ENCODE measurements around the gene CHCHD3. TPM values are rescaled to one million over a fixed set of nuclear protein-coding genes. Genes with fewer than 3 reads are reported as not detected.

CHCHD3 gene
- total RNA-seq, 2 experiments from 2014 or later: 21.6 to 21.7 TPM

DNA sequence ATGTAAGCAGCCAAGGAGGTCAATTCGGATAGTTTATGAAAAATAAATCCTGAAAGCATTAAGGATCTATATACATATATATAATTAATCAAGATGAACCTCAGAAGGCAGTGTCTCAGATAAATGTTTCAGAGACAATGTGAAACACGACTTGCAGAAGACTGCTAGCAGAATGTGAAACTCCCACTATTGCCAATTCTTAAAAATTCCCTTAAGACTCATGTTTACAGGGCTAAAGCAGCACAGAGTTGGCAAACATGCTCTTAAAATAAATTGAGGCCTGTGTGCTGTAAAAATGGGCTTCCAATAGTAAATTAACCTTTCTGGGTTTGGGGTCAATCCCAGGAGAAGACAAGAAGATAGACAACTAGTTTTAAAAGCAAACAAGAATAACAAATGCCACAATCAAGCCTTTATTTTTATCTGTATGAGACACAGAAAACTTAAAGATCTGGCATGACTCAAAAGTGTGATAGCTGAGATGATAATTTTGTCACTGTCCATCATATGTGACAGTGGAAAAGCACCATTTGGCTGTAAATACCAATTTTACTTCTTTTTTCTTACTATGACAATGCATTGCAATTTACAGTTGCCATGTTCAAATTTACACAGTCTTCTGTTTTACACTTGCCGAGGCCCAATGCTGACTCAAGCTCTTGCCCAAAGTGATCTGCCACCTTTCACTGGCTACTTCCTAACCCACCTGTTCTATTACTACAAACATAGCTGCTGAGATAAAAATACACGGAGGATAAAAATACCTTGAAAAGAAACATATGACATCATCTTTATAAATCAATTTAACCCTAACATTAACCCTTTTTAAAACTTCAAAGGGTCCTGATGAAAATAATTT is 78.6 kb downstream of the CHCHD3 start:
- Mint-ChIP-seq H3K36me3 (ENCODE audit: low read depth) (peaks cover 28% of the 10 kb centered on the region), H3K27me3 (no peaks in the 10 kb centered on the region), H3K4me1 (ENCODE audit: low read depth) (peaks cover 42% of the 10 kb centered on the region), H3K9me3 (peaks cover 6% of the 10 kb centered on the region), H3K4me3 (no peak overlapping the region), H3K27ac (no peak overlapping the region)
- Histone ChIP-seq H3K4me3 (ENCODE audit: low read length) (no peak overlapping the region), H3K9me3 (ENCODE audit: control insufficient read depth in 1 of 2, insufficient read depth in 1 of 2, low read length in 2 of 2) (peaks cover 0 to 9% of the 10 kb centered on the region in 2 experiments), H3K27me3 (ENCODE audit: control insufficient read depth in 1 of 2, insufficient read depth in 2 of 2, low read length in 2 of 2) (no peaks in the 10 kb centered on the region), H3K36me3 (ENCODE audit: insufficient read depth, low read length) (no peaks in the 10 kb centered on the region), H3K4me1 (ENCODE audit: insufficient read depth, low read length) (no peaks in the 10 kb centered on the region), H3K27ac (ENCODE audit: low read depth in 1 of 2, low read length in 2 of 2) (no peak overlapping the region)
- TF ChIP-seq, protein P1, sequence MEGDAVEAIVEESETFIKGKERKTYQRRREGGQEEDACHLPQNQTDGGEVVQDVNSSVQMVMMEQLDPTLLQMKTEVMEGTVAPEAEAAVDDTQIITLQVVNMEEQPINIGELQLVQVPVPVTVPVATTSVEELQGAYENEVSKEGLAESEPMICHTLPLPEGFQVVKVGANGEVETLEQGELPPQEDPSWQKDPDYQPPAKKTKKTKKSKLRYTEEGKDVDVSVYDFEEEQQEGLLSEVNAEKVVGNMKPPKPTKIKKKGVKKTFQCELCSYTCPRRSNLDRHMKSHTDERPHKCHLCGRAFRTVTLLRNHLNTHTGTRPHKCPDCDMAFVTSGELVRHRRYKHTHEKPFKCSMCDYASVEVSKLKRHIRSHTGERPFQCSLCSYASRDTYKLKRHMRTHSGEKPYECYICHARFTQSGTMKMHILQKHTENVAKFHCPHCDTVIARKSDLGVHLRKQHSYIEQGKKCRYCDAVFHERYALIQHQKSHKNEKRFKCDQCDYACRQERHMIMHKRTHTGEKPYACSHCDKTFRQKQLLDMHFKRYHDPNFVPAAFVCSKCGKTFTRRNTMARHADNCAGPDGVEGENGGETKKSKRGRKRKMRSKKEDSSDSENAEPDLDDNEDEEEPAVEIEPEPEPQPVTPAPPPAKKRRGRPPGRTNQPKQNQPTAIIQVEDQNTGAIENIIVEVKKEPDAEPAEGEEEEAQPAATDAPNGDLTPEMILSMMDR (IDR thresholded peaks at IDR 0.05): no peak
- POLR2A ChIA-PET: no interaction called here
- no peak for DNase-seq
- ATAC-seq (ENCODE audit: poor library complexity): no peak
- intact Hi-C loops (cut with DNase I, micrococcal nuclease): no loop called here
- CTCF ChIA-PET: no interaction called here

DNA sequence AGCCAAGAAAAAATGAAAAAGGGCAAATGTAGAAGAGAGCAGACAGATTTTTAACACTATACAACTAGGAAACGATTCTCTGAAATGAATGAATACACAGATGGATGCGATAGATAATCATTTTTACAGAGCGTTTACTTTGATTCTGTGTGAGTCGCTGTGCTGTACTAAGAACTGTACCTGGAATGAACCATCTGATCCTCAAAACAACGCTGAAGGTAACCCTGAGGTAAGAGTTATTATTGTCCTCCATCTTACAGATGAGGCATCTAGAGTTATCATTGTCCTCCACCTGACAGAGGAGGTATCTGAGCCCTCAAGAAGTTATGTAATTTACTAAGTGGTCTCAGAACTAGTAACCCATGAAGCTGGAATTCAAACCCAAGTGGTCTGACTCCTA is 80.2 kb downstream of the CHCHD3 start:
- H3K4me1 Mint-ChIP-seq (ENCODE audit: low read depth): peaks cover 44% of the 10 kb centered on the region
- POLR2A ChIA-PET: no interaction called here
- ATAC-seq (ENCODE audit: poor library complexity) (no peak), DNase-seq (no peak)
- CTCF ChIA-PET: no interaction called here
- TF ChIP-seq, protein P1 (IDR thresholded peaks at IDR 0.05): no peak
- Histone ChIP-seq H3K27ac (ENCODE audit: low read depth in 1 of 2, low read length in 2 of 2) (no peak overlapping the region), H3K4me3 (ENCODE audit: low read length) (no peak overlapping the region), H3K27me3 (ENCODE audit: control insufficient read depth in 1 of 2, insufficient read depth in 2 of 2, low read length in 2 of 2) (no peaks in the 10 kb centered on the region), H3K9me3 (ENCODE audit: control insufficient read depth in 1 of 2, insufficient read depth in 1 of 2, low read length in 2 of 2) (peaks cover 0 to 5% of the 10 kb centered on the region in 2 experiments), H3K36me3 (ENCODE audit: insufficient read depth, low read length) (no peaks in the 10 kb centered on the region), H3K4me1 (ENCODE audit: insufficient read depth, low read length) (no peaks in the 10 kb centered on the region)
- no peaks in the 10 kb centered on the region for H3K27me3 Mint-ChIP-seq
- intact Hi-C loops (cut with DNase I, micrococcal nuclease): no loop called here
- H3K4me3 Mint-ChIP-seq: no peak overlapping the region
- H3K36me3 Mint-ChIP-seq (ENCODE audit: low read depth): peaks cover 13% of the 10 kb centered on the region
- H3K9me3 Mint-ChIP-seq: no peaks in the 10 kb centered on the region
- H3K27ac Mint-ChIP-seq: no peak overlapping the region

DNA sequence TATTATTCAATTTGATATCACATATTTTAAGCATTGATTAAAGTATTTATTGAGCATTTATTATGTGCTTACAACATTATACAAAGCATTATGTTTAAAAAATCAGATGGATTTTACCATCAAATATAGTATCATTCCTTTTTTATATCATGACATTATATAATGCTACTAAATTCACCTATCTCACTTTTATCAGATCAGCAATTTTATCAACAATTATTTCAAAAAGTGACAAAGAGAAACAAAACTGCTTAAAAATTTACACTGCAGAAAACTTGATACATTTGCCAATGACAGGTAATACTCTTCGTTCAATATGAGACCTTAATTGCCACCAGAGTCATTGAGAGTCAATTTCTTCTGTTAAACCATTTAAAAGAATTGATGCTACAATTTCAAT is 82.0 kb downstream of the CHCHD3 start:
- DNase-seq: no peak
- Histone ChIP-seq H3K27ac (ENCODE audit: low read depth in 1 of 2, low read length in 2 of 2) (no peak overlapping the region), H3K27me3 (ENCODE audit: control insufficient read depth in 1 of 2, insufficient read depth in 2 of 2, low read length in 2 of 2) (no peaks in the 10 kb centered on the region), H3K4me3 (ENCODE audit: low read length) (no peak overlapping the region), H3K9me3 (ENCODE audit: control insufficient read depth in 1 of 2, insufficient read depth in 1 of 2, low read length in 2 of 2) (no peaks in the 10 kb centered on the region), H3K4me1 (ENCODE audit: insufficient read depth, low read length) (no peaks in the 10 kb centered on the region), H3K36me3 (ENCODE audit: insufficient read depth, low read length) (no peaks in the 10 kb centered on the region)
- Mint-ChIP-seq H3K36me3 (ENCODE audit: low read depth) (peaks cover 6% of the 10 kb centered on the region), H3K9me3 (no peaks in the 10 kb centered on the region), H3K4me1 (ENCODE audit: low read depth) (peaks cover 54% of the 10 kb centered on the region), H3K4me3 (no peak overlapping the region), H3K27ac (no peak overlapping the region), H3K27me3 (no peaks in the 10 kb centered on the region)
- intact Hi-C loops (cut with DNase I, micrococcal nuclease): no loop called here
- TF ChIP-seq, protein P1 (IDR thresholded peaks at IDR 0.05): no peak
- ChIA-PET CTCF (no interaction called here), POLR2A (no interaction called here)
- ATAC-seq (ENCODE audit: poor library complexity): no peak
